Left lung (tissue), 10 donors: ENCODE measurements around the gene MGAT4B. TPM values are rescaled to one million over a fixed set of nuclear protein-coding genes. Genes with fewer than 3 reads are reported as not detected.

Experiments
- ATAC-seq: fragments of 200-7000 bp; cut with Tn5 transposase; one replicate; pipeline ENCODE4 v1.9.1; 2020; ENCODE audit warnings: moderate library complexity
- DNase-seq, 4 donors: peaks; one replicate each; pipeline ENCODE4 v3.0.0-alpha.2; 2013 to 2020
- H3K27ac ChIP-seq, 2 donors: fragments of 200-600 bp; sonication (generic) in 1 of 2; one replicate each; pipeline versions ENCODE4 v1.5.0 to v1.8.0; 2020 to 2021
- H3K27me3 ChIP-seq, 2 donors: fragments of 200-600 bp; sonication (generic) in 1 of 2; one replicate each; pipeline versions ENCODE4 v1.5.0 to v1.8.0; 2020 to 2021
- H3K36me3 ChIP-seq, 2 donors: fragments of 200-600 bp; sonication (generic) in 1 of 2; one replicate each; pipeline versions ENCODE4 v1.5.0 to v1.8.0; 2020 to 2021
- H3K4me1 ChIP-seq, 2 donors: fragments of 200-600 bp; one replicate each; pipeline ENCODE4 v1.8.0; 2021
- H3K4me3 ChIP-seq, 2 donors: fragments of 200-600 bp; sonication (generic) in 1 of 2; one replicate each; pipeline versions ENCODE4 v1.5.0 to v1.8.0; 2020 to 2021; ENCODE audit warnings: mild to moderate bottlenecking in 1 of 2
- H3K9me3 ChIP-seq, 2 donors: fragments of 200-600 bp; sonication (generic) in 1 of 2; one replicate each; pipeline versions ENCODE4 v1.5.0 to v1.8.0; 2020 to 2021
- CTCF ChIP-seq, 2 donors: fragments of 200-600 bp; sonication (generic) in 1 of 2; IDR thresholded peaks; one replicate each; pipeline versions ENCODE4 v1.5.0 to v1.8.0; 2021; ENCODE audit warnings: antibody characterized with exemption in 2 of 2
- intact Hi-C, 2 donors: fragments of 100-400 bp; cut with DNase I; formaldehyde crosslinking; loops; one replicate each; pipeline versions ENCODE4 v1.11.2 to v1.14.2; 2022
- polyA plus RNA-seq, 6 donors: library from polyadenylated mRNA; unstranded; fragments of 120-200 nt; gene quantifications; one replicate each; pipeline ENCODE4 v1.2.1, GENCODE V29; 2013; ENCODE audit not compliant: insufficient read length in 6 of 6
- total RNA-seq, 2 donors: library from RNA; stranded (reverse); fragmentation: NEBNext Ultra II Directional; extraction: Animal tissue kit (Norgen Biotek cat#: 25700); gene quantifications; one replicate each; pipeline ENCODE4 v1.2.1, GENCODE V29; 2021
- donor health status: DM: no; HTN: yes; CAD: no.
- donor health status: DM: no; HTN: no; CAD: no.

Gene MGAT4B
- total and polyA plus RNA-seq, 8 donors: 90.5 to 191 (median 108) TPM

GRCh38 chr5:179764056-179764455 lies 42.6 kb downstream of the MGAT4B start:
- intact Hi-C loops: loop anchor here in 1 of 2 donors (5.0 to 10.0 kb wide), 2 partner anchors 33 to 141 kb away; partner anchors contain the start of gene TBC1D9B
- TF ChIP-seq CTCF (IDR thresholded peaks at IDR 0.05): no peak

GRCh38 chr5:179763215-179763945 lies 43.3 kb downstream of the MGAT4B start:
- peak; percentile 70 to 84 for TF ChIP-seq CTCF (IDR thresholded peaks at IDR 0.05)
- peaks cover 0 to 34% of the 10 kb centered on the region in 2 donors for H3K36me3 ChIP-seq

More at GRCh38 chr5:179764056-179764455, 42.6 kb downstream of the MGAT4B start:
- H3K27me3 ChIP-seq: no peaks in the 10 kb centered on the region
- peaks cover 25 to 99% of the 10 kb centered on the region in 2 donors for H3K4me1 ChIP-seq
- peaks cover 0 to 40% of the 10 kb centered on the region in 2 donors for H3K36me3 ChIP-seq
- no peaks in the 10 kb centered on the region for H3K9me3 ChIP-seq
- H3K4me3 ChIP-seq: no peak overlapping the region
- H3K27ac ChIP-seq: no peak overlapping the region
- no peak for ATAC-seq
- no peak for DNase-seq

GRCh38 chr5:179762781-179763176 lies 43.9 kb downstream of the MGAT4B start:
- DNase-seq (no peak), ATAC-seq (peak; percentile 3)
- no peak for TF ChIP-seq CTCF (IDR thresholded peaks at IDR 0.05)
- Histone ChIP-seq H3K27ac (peak overlapping the region; percentile 5 to 55), H3K4me3 (no peak overlapping the region), H3K36me3 (peaks cover 0 to 28% of the 10 kb centered on the region in 2 donors), H3K27me3 (no peaks in the 10 kb centered on the region), H3K9me3 (no peaks in the 10 kb centered on the region), H3K4me1 (peaks cover 25 to 99% of the 10 kb centered on the region in 2 donors)
- intact Hi-C loops: loop anchor here in 1 of 2 donors (5.0 to 10.0 kb wide), 2 partner anchors 35 to 142 kb away; partner anchors contain the start of gene TBC1D9B

More at GRCh38 chr5:179763215-179763945, 43.3 kb downstream of the MGAT4B start:
- no peaks in the 10 kb centered on the region for H3K9me3 ChIP-seq
- H3K4me1 ChIP-seq: peaks cover 25 to 99% of the 10 kb centered on the region in 2 donors
- intact Hi-C loops: loop anchor here in 1 of 2 donors (5.0 to 10.0 kb wide), 2 partner anchors 34 to 141 kb away; partner anchors contain the start of gene TBC1D9B
- H3K27me3 ChIP-seq: no peaks in the 10 kb centered on the region
- DNase-seq (peak; percentile 23 to 77 (median 56)), ATAC-seq (peak; percentile 90)
- no peak overlapping the region for H3K4me3 ChIP-seq
- peak overlapping the region in 1 of 2 donors; percentile 55 for H3K27ac ChIP-seq

- Histone ChIP-seq H3K9me3 (no peaks in the 10 kb centered on the region), H3K36me3 (peaks cover 0 to 22% of the 10 kb centered on the region in 2 donors), H3K4me1 (peaks cover 25 to 98% of the 10 kb centered on the region in 2 donors), H3K27ac (peak overlapping the region; percentile 5 to 55), H3K4me3 (no peak overlapping the region), H3K27me3 (no peaks in the 10 kb centered on the region)
- intact Hi-C loops: loop anchor here in 1 of 2 donors (5.0 to 10.0 kb wide), 2 partner anchors 35 to 143 kb away; partner anchors contain the start of gene TBC1D9B
- peak; percentile 6 for ATAC-seq
- no peak for TF ChIP-seq CTCF (IDR thresholded peaks at IDR 0.05)
- peak in 1 of 4 donors; percentile 33 for DNase-seq
Measured at GRCh38 chr5:179762079-179762780, 44.4 kb downstream of the MGAT4B start.
